SKM-1 (cell line): ENCODE results near the gene FAM181A.

Source experiments
- DNase-seq: peaks from one replicate; lab custom pipeline; 2025; ENCODE audit not compliant: unreplicated experiment; lab: John Stamatoyannopoulos, UW

Gene FAM181A

DNA sequence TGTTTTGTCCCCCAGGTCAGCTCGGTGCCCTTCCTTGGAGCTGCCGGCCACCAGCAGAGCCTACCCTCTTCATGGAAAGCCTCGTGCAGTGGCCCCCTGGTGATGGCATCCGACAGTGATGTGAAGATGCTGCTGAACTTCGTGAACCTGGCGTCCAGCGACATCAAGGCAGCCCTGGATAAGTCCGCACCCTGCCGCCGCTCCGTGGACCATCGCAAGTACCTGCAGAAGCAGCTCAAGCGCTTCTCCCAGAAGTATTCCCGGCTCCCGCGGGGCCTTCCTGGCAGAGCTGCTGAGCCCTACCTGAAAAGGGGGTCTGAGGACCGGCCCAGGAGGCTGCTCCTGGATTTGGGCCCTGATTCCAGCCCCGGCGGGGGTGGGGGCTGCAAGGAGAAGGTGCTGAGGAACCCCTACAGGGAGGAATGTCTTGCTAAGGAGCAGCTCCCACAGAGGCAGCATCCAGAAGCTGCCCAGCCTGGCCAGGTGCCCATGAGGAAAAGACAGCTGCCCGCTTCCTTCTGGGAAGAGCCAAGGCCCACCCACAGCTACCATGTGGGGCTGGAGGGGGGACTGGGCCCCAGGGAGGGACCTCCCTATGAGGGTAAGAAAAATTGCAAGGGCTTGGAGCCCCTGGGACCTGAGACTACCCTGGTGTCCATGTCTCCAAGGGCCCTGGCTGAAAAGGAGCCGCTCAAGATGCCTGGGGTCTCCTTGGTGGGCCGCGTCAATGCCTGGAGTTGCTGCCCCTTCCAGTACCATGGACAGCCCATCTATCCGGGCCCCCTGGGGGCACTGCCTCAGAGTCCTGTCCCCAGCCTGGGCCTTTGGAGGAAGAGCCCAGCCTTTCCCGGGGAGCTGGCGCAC is 1.3 kb downstream of the FAM181A start:
- DNase-seq, result no peak

DNA sequence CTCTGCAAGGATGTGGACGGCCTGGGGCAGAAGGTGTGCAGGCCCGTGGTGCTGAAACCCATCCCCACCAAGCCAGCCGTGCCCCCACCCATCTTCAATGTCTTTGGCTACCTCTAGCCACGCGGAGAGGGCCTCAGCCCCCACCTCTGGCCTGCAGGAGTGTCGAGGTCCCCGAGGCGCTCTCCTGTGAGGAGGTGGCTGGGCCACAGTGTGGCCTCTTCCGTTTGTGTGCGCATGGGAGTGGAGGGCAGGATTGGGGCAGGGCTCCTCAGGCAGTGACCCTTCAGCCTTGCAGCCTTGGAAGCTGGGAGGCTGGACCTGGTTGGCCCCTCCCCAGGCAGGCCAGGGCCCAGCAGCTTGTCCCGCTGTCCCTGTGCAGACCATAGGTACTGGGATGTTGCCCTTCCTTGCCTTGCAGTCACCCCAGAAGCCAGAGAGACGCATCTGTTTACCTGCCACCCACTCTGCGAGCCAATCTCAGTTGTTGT is 1.9 kb downstream of the FAM181A start:
- DNase-seq, result no peak

- no peak for DNase-seq
These were observed 2.5 kb downstream of the FAM181A start for GRCh38 chr14:93929657-93930056.

DNA sequence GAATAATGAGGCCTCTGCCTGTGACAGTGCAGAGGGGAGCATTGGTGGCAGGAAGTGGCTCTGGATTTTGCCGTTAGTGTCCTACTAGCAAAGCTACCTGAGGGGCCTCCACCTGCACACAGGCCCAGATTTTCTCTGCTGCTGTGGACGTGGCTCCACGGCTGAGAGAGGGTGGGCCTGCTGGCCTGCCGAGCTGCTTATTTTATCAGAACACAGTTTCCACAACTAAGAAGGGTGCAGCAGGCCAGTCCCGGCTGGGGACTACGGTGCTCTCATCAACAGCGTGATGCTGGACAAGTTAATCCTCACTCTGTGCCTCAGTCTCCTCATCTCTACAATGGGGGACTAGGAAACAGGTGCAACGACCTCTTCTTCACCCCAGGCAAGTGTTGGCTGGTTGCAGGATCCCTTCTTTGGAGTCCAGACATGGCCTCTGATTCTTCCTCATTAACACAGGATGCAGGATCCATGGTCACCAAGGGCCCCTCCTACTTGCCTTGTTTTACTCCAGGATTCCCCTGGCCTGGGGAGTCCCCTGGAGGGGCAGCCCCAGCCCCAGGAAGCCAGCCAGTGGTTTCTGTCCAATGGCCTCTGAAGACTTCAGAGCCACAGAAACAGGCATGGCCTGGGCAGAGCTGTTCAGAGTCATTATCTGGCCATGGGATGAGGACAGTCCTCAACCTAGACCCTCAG is 3.3 kb downstream of the FAM181A start:
- DNase-seq, result no peak

- DNase-seq, result no peak
These were observed 3.8 kb downstream of the FAM181A start for GRCh38 chr14:93930989-93931307.

- DNase-seq, result no peak
These were observed 5.5 kb downstream of the FAM181A start for GRCh38 chr14:93932642-93933041.

- no peak for DNase-seq
These were observed 8.1 kb downstream of the FAM181A start for GRCh38 chr14:93935213-93935612.

GRCh38 chr14:93936245-93936644 is 9.1 kb downstream of the FAM181A start:
- DNase-seq, result no peak

- no peak for DNase-seq
These were observed 9.8 kb downstream of the FAM181A start for GRCh38 chr14:93936926-93937325.

- no peak for DNase-seq
These were observed 10.4 kb downstream of the FAM181A start for GRCh38 chr14:93937519-93937918.

DNA sequence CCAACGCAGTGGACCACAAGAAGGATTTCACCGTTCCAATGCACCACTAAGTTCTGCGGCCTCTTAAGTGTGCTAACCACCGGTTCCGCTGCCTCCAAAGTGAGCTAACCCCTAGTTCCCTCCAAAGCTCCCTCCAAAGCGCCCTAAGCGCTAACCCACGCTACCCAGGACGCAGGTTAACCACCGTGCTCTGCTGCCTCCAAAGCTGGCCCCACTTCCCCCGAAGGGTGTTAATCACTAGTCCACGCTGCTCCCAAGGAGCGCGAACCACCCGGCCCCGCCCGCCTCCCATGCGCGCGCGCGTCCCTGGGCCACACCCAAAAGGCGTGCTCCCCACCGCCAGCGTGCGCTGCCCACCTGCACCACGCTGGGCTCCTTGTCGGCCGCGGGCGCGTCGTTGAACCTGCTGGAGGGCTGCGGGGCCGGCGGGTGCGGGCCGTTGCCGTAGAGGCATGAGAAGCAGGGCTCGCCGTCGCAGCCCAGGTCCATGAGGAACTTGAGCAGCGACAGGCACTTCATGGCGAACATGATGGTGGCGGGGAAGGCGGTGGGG is 11.7 kb downstream of the FAM181A start:
- DNase-seq, result no peak

- DNase-seq, result peak; percentile 3
These were observed 12.4 kb downstream of the FAM181A start for GRCh38 chr14:93939304-93940229.

DNA sequence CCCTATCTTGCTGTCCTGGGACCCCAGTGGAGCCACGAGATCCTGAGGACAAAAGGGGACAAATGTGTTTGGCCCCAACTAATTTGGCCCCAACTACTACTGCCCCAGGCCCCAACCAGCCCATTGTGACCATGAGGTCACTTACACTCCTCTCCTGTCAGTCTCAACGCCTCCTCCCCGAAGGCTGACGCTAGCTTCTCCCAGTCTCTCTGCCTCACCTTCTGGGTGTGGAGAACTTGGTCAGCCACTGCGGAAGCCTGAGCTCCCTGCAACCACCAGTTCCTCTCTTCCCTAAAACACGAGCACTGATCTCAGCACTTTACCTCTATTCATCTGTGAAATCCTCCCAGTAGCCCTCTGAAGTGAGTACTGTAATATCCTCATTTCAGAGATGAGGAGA is 13.3 kb downstream of the FAM181A start:
- DNase-seq, result no peak

- DNase-seq, result no peak
These were observed 14.3 kb downstream of the FAM181A start for GRCh38 chr14:93941293-93941910.

DNA sequence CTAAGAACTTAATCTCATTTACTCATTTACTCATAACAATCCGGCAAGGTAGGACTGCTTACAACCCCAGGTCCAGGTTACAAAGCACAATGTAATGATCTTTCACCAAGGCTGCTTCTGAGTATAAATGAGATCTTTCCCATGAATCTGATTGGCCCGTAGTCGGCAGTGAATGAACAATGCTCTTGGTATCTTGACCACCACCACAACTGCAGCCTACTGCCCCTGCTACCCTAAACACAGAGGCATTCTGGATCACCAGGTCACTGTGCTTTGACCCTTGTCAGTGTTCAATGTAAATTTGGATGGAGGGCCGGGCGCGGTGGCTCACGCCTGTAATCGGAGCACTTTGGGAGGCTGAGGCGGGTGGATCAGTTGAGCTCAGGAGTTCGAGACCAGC is 15.9 kb downstream of the FAM181A start:
- DNase-seq, result no peak

GRCh38 chr14:93943930-93944329 is 16.8 kb downstream of the FAM181A start:
- no peak for DNase-seq

- no peak for DNase-seq
These were observed 17.4 kb downstream of the FAM181A start for GRCh38 chr14:93944348-93945069.

DNA sequence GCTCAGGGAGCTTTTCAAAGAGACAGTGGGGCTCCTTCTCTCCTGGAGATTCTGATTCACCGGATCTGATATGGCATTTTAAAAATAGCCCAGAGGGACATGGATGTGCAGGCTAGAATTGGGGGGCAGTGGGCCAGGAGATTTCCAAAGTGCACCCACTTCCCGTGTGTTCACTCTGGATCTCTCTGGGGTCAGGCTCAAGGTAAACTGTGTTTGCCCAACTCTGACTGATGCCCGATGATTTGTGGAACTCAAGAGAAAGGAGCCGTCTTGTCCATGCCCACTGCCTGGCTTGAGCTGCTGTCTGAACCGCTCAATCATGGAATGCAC is 17.9 kb downstream of the FAM181A start:
- DNase-seq, result no peak

DNA sequence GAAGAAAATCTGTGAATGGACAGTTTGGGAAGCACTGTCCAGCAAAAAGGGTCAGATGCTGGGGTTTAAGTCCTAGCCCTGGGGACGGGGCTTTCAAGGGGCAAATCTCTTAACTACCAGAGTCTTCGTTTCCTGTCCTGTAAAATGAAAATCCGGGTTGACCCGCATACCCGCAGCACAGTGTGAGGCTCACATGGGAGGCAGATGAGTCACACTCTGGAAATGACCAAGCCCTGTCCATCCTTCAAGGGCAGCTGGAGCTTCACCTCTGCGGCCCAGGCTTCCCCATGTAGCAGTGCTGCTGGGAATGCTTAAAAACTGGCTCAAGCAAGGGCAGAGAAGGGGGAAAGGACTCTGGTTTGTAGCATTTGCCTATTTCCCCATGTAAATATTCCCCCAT is 19.0 kb downstream of the FAM181A start:
- DNase-seq, result no peak

GRCh38 chr14:93946541-93947090 is 19.5 kb downstream of the FAM181A start:
- DNase-seq, result no peak
